ENCODE results near the gene CD70. TPM values are rescaled to one million over a fixed set of nuclear protein-coding genes. Genes with fewer than 3 reads are reported as not detected.

The CD70 gene
- total RNA-seq, 3 donors from 2014 or later, result 4.6 to 13.6 (median 6.6) TPM

Other genes with a start within 250 kb of the CD70 start
- gene CLPP, start 229.6 kb downstream of the CD70 start, total RNA-seq, result 100 to 1,000 TPM; 228 to 249 (median 237) TPM
- 10 to 100 TPM; 28.8 to 37.7 (median 36.3) TPM for gene ALKBH7, start 218.4 kb downstream of the CD70 start, total RNA-seq
- gene PSPN, start 215.2 kb downstream of the CD70 start, total RNA-seq, result 1 to 10 TPM; 1.4 to 1.9 (median 1.4) TPM
- 10 to 100 TPM; 68.6 to 77.9 (median 75.1) TPM for gene GTF2F1, start 198.0 kb downstream of the CD70 start, total RNA-seq
- gene KHSRP, start 166.3 kb downstream of the CD70 start, total RNA-seq, result 100 to 1,000 TPM; 513 to 596 (median 530) TPM
- gene SLC25A41, start 157.4 kb downstream of the CD70 start, total RNA-seq, result not detected
- gene SLC25A23, start 131.4 kb downstream of the CD70 start, total RNA-seq, result 10 to 100 TPM; 10.5 to 12.4 (median 11.9) TPM
- gene CRB3, start 126.9 kb downstream of the CD70 start, total RNA-seq, result 1 to 10 TPM; 1.6 to 1.8 (median 1.8) TPM
- gene DENND1C, start 109.4 kb downstream of the CD70 start, total RNA-seq, result 10 to 100 TPM; 50.9 to 59.1 (median 55.8) TPM
- gene TUBB4A, start 88.8 kb downstream of the CD70 start, total RNA-seq, result 1 to 10 TPM; 4.8 to 9.2 (median 7.8) TPM
- 1 to 10 TPM; 3.5 to 7.4 (median 3.8) TPM for gene TNFSF9, start 60.1 kb downstream of the CD70 start, total RNA-seq
- 100 to 1,000 TPM; 244 to 279 (median 255) TPM for gene TNFSF14, start 79.0 kb upstream of the CD70 start, total RNA-seq
- gene C3, start 129.5 kb upstream of the CD70 start, total RNA-seq, result 1 to 10 TPM; 6.5 to 7.4 (median 6.7) TPM
- gene GPR108, start 146.4 kb upstream of the CD70 start, total RNA-seq, result 10 to 100 TPM; 60.4 to 86.3 (median 78.6) TPM
- 10 to 100 TPM; 31.8 to 40.2 (median 37.4) TPM for gene TRIP10, start 148.5 kb upstream of the CD70 start, total RNA-seq
- 10 to 100 TPM; 24.6 to 27.8 (median 27.4) TPM for gene SH2D3A, start 176.3 kb upstream of the CD70 start, total RNA-seq
- 10 to 100 TPM; 65.7 to 75.6 (median 70.7) TPM for gene VAV1, start 181.6 kb upstream of the CD70 start, total RNA-seq

All from activated T-cell treated with anti-CD3 and anti-CD28 coated beads, Interleukin-2, amount 50 U/mL, for 4 hours (primary cell).